HG03175 (cell line): ENCODE data around the gene MYLK2.

ENCODE experiments used
- ATAC-seq: cut with Tn5 transposase; IDR thresholded peaks from one replicate; pipeline ENCODE4 v1.9.1; 2021; ENCODE audit warnings: mild to moderate bottlenecking, moderate library complexity; ENCODE audit not compliant: unreplicated experiment

Gene MYLK2

DNA sequence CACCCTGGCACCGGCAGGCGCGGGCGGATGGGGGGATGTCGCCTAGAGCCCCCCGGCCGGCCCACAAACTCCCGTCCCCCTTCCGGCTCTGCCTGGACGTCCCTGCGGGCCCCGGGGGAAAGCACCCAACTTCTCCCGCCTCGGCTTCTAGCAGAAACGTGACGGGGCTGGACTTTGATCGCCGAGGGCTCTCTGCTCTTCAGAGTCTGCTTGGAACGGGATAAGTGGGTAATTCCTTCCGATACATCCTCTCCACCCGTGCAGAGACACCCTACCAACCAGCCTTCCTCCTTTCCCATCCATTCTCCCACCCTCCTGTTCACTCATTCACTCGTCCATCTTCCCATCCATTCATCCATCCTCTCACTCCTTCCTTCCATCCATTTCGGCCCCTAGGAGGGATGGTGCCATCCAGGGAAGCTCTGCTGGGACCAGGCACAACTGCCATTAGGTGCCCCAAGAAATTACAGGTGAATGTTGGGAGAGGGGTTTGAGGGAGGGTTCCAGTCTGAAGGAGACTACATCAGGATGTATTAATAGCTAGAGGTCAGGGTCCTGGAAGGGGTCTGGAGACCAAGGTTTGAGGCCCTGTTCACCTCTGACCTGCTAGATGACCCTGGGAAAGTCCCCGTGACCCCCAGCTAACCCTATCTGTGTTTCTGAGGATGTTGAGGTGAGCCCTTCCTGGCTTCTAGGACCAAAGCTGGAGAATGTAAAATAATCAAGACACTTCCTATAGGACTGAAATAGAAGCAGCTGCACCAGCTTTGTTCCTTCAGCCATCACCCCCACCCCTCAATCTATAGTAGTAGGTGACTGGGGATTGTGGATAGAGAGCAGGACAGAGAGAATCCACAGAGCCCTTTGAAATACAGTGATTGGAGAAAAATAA is 51.8 kb downstream of the MYLK2 start:
- ATAC-seq: no peak

DNA sequence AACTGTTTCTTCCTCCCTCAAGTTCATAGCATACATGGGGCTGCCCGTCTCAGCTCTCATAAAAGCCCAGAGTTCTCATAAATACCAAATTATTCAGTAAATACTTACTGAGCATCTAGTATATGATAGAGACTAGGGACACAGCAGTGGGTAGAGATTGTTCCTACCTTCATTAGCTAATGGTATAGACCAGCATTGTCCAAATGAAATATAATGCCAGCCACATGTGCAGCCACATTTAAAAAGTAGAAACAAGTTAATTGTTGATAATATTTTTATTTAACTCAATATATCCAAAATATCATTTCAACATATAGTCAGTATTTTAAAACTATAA is 52.4 kb downstream of the MYLK2 start:
- ATAC-seq: no peak

DNA sequence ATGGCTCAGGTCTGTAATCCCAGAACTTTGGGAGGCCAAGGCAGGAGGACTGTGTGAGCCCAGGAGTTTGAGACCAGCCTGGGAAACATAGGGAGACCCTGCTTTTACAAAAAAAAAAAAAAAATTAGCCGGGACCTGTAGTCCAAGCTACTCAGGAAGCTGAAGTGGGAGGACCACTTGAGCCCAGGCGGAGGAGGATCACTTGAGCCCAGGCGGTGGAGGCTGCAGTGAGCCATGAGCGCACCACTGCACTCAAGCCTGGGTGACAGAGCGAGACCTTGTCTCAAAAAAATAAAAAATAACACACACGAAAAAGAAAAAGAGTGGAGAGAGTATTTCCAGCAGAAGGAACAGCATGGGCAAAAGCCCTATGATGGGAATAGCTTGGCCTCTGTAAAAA is 53.2 kb downstream of the MYLK2 start:
- ATAC-seq: no peak

DNA sequence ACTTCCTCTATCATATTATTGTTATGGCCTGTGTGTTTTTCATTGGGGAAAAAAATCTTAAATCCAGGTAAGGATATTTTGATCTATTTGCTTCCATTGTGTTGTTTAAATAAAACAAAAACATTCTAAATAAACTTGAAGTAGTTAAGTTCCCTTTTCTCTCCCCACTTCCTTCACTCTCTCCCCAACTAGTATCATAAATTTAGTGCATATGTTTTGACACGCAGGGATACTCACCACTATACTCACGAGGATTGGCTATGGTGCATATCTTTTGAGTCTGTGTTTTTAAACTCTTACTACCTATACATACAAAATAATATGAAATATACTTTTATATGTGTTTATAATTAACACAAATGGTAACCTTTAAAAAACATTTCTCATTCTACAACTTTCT is 56.5 kb downstream of the MYLK2 start:
- no peak for ATAC-seq

DNA sequence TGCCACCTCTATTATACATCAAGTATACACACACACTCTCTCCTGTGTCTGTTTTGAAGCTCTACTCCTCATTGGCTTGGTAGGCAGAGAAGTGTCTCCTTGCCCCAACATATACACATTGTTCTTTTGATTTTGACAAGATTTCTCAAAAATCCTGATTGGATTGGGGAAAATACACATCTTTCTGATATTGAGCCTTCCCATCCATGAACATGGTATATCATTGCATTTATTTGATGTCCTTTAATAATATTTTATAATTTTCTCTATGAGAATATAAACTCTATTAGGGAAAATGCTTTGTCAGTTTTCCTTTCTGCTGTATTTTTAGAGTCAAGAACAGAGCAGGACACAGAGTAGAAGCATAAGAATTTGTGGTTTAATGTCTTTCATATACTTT is 58.5 kb downstream of the MYLK2 start:
- no peak for ATAC-seq

DNA sequence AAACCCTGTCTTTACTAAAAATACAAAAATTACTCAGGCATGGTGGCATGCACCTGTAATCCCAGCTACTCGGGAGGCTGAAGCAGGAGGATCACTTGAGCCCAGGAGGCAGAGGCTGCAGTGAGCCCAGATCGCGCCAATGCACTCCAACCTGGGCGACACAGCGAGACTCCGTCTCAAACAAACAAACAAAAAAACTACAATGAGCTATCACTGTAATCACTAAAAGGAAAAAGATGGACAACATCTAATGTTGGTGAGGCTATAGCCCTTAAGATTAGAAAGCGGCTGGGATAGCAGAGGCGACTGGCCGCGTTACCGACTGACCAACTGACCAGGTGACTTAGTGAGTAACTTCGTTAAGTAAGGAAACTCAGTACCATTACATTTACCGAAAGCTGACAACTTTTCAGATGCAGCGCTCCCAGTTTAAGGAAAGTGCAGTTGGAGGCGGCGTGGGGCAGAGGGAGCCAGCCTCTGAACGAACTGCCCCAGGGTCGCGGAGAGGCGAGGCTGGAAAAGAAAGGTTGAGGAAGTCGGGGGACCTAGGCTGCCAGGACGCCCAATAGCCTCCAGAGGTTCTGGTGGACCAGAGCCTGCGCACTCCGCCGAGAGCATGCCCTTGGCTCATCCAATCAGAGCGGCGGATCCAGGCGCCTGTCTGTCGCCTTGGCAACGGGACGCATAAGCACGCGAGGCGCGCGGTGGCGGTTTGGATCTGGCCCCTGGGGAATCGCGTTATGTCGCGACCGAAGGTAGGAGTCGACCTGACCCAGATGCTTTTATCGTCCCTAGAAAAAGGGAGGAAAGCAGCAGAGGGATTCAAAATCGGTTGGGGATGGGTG is 60.2 kb downstream of the MYLK2 start:
- peak; percentile 86 for ATAC-seq

DNA sequence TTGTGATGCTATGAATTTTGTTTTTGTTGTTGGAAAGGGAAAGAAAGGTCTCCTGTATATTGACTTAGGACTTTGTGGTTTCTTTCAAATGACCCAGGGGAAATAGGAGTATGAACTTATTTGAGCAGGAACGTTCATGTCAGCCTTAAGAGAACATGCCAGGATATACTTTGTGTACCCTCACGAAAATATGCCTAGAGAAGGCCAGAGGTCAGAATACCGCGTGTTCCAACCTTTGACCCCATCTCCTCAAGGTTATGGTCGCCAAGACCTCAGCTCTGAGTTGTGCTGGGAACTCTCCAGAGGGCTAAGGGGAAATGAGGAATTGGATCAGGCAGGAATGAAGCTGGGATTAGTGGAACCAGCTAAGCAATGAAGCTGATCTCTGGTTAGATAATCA is 62.8 kb downstream of the MYLK2 start:
- ATAC-seq: no peak

DNA sequence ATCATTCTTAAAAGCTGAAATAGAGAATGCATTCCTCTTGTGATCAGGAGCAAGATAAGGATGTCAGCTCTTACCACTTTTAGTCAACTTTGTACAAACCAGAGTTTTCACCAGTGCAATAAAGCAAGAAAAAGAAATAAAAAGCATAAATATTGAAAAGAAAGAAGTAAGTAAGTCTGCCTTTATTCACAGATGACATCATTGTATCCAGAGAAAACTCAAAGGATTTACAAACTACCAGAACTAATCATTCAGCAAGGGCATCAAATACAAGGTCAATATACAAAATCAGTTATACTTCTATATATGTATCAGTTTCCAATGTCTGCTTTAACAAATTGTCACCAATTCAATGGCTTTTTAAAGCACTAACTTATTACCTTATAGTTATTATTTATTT is 64.7 kb downstream of the MYLK2 start:
- no peak for ATAC-seq
